Epithelial cell of alveolus of lung (primary cell): ENCODE data around the gene DCAF17. TPM values are rescaled to one million over a fixed set of nuclear protein-coding genes. Genes with fewer than 3 reads are reported as not detected.

ENCODE experiments used
- total RNA-seq: library from RNA; depleted of rRNA; stranded (reverse); fragments of >200 nt; gene quantifications from 2 replicates; pipeline ENCODE4 v1.2.1, GENCODE V29; 2015

DCAF17 gene, protein sequence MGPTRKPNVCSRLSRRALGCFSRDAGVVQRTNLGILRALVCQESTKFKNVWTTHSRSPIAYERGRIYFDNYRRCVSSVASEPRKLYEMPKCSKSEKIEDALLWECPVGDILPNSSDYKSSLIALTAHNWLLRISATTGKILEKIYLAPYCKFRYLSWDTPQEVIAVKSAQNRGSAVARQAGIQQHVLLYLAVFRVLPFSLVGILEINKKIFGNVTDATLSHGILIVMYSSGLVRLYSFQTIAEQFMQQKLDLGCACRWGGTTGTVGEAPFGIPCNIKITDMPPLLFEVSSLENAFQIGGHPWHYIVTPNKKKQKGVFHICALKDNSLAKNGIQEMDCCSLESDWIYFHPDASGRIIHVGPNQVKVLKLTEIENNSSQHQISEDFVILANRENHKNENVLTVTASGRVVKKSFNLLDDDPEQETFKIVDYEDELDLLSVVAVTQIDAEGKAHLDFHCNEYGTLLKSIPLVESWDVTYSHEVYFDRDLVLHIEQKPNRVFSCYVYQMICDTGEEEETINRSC
- total RNA-seq: 8.8 and 11.3 TPM in 2 replicates

DNA sequence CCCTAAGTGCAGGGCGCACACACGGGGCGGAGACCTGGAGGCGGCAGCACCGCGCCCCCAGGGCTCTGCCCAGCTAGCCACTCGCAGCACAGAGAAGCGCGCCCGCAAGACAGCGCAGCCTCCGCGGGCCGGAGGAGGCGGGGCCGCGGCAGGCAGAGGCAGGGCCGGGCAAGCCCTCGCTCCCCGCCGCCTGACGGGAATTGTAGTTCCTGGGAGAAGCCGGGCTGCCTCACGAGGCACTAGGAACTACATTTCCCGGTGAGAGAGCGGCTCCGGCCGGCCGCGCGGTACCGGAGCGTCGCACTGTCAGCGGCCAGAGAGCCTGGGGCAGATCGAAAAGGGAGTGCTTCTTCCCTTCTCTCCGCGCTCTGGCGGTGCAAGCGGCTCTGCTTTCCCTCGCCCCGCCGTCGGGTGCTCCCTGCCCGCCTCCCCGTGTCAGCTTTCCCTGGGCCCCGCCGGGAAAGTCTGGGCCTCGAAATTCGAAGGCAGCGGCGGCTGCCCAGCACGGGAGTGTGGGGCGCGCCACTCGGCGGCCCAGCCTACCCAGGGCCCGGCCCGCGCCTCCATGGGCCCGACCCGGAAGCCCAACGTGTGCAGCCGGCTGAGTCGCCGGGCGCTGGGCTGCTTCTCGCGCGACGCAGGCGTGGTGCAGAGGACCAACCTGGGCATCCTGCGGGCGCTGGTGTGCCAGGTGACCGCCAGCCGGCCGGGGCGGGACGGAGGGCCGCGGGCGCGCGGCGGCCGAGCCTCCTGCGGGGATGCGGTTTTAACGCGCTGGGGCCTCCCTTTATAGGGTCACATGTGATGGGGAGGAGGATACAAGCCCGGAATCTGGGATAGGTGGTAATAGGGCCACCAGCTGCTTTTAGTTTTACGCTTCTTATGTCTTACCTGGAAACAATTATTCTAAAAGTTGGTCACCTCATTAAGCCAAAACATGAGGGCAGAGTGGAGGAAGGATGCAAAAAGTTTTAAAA lies at the start of gene DCAF17:
TSS of gene DCAF17 (plus strand) at position 214 of the 977 bp plus-strand sequence. CDS start at position 566, 352 bp downstream.

GRCh38 chr2:171433763-171434012 lies 338 bp upstream of the DCAF17 start, which contains the start of gene METTL8:
Gene METTL8, minus strand, starts transcription at chr2:171433990. Its CDS starts 41,805 bp downstream, at chr2:171392185.

GRCh38 chr2:171522052-171522787 lies 88.2 kb downstream of the DCAF17 start, which contains the start of gene CYBRD1:
Gene CYBRD1, plus strand, starts transcription at chr2:171522474. Its CDS starts 72 bp downstream, at chr2:171522546.

Other genes starting within 250 kb of the DCAF17 start
- 8.6 and 18.4 TPM in 2 replicates for gene METTL8, start 236 bp upstream of the DCAF17 start, total RNA-seq
- 37.9 and 129 TPM in 2 replicates for gene CYBRD1, start 88.2 kb downstream of the DCAF17 start, total RNA-seq